Ishikawa (cell line): ENCODE measurements around the gene SLC7A1.

Experiments
- CEBPB ChIP-seq: IDR thresholded peaks from 2 replicates; pipeline ENCODE4 v1.6.1; 2012
- CREB1 ChIP-seq: IDR thresholded peaks from 2 replicates; pipeline ENCODE4 v1.6.1; 2012; ENCODE audit warnings: low read depth
- EGR1 ChIP-seq: IDR thresholded peaks from 2 replicates; pipeline ENCODE4 v1.6.1; 2012
- EP300 ChIP-seq: IDR thresholded peaks from 2 replicates; pipeline ENCODE4 v1.6.1; 2012; ENCODE audit warnings: borderline replicate concordance
- FOXM1 ChIP-seq: IDR thresholded peaks from 2 replicates; pipeline ENCODE4 v1.6.1; 2012; ENCODE audit warnings: low read depth, borderline replicate concordance
- NFIC ChIP-seq: IDR thresholded peaks from 2 replicates; pipeline ENCODE4 v1.6.1; 2012
- RAD21 ChIP-seq: IDR thresholded peaks from 2 replicates; pipeline ENCODE4 v1.6.1; 2012; ENCODE audit warnings: low read depth
- TAF1 ChIP-seq: IDR thresholded peaks from 2 replicates; pipeline ENCODE4 v1.6.1; 2012; ENCODE audit warnings: low read depth, mild to moderate bottlenecking
- TCF12 ChIP-seq: IDR thresholded peaks from 2 replicates; pipeline ENCODE4 v1.6.1; 2012; ENCODE audit warnings: low read depth
- TEAD4 ChIP-seq: IDR thresholded peaks from 2 replicates; pipeline ENCODE4 v1.6.1; 2012
- YY1 ChIP-seq: IDR thresholded peaks from 2 replicates; pipeline ENCODE4 v1.6.1; 2012; ENCODE audit warnings: low read depth
- ZBTB7A ChIP-seq: IDR thresholded peaks from 2 replicates; pipeline ENCODE4 v1.6.1; 2012; ENCODE audit warnings: low read depth
- TF ChIP-seq, protein P1 (sequence below): IDR thresholded peaks from 2 replicates; pipeline ENCODE4 v1.6.1; 2012
- TF ChIP-seq, protein P2 (sequence below): IDR thresholded peaks from 2 replicates; pipeline ENCODE4 v1.6.1; 2012
- TF ChIP-seq, protein P3 (sequence below): IDR thresholded peaks from 2 replicates; pipeline ENCODE4 v1.6.1; 2012; ENCODE audit warnings: low read depth, mild to moderate bottlenecking

Gene SLC7A1

DNA sequence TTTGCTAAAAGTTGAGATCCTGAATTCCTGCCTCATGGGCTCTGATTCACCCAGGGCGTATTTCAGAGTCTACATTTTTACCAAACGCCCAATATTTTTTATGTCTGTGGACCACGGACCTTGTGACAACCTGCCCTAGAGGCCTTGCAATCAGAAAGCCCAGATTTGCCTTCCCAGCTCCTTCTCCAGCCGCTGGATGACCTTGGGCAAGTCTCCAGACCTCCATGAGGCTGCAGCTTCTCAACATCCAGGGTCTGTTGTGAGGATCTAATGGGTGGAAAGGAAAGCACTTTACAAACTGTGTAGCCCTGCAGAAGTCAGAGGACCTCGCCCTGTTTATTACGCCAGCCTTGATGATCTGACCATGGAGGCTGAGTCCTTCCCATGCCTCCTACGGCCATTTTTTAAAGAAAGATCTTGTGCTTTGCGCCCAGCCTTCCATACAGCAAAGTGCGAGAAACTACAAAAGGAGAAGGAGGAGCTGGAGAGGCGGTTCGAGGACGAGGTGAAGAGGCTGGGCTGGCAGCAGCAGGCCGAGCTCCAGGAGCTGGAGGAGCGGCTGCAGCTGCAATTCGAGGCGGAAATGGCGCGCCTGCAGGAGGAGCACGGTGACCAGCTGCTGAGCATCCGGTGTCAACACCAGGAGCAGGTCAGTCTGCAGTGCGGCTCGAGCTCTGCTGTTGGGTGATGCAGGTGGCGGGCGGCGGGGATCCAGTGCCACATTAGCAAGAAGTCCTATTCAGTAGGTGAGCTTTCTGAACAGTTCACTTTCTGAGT lies 115.6 kb downstream of the SLC7A1 start:
- TF ChIP-seq, protein P1, sequence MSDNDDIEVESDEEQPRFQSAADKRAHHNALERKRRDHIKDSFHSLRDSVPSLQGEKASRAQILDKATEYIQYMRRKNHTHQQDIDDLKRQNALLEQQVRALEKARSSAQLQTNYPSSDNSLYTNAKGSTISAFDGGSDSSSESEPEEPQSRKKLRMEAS: no peak
- no peak for TF ChIP-seq NFIC
- no peak for TF ChIP-seq CREB1
- no peak for TF ChIP-seq TEAD4
- TF ChIP-seq, protein P2, sequence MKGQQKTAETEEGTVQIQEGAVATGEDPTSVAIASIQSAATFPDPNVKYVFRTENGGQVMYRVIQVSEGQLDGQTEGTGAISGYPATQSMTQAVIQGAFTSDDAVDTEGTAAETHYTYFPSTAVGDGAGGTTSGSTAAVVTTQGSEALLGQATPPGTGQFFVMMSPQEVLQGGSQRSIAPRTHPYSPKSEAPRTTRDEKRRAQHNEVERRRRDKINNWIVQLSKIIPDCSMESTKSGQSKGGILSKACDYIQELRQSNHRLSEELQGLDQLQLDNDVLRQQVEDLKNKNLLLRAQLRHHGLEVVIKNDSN: no peak
- TF ChIP-seq CEBPB: no peak
- TF ChIP-seq EP300: no peak
- no peak for TF ChIP-seq FOXM1
- TF ChIP-seq, protein P3, sequence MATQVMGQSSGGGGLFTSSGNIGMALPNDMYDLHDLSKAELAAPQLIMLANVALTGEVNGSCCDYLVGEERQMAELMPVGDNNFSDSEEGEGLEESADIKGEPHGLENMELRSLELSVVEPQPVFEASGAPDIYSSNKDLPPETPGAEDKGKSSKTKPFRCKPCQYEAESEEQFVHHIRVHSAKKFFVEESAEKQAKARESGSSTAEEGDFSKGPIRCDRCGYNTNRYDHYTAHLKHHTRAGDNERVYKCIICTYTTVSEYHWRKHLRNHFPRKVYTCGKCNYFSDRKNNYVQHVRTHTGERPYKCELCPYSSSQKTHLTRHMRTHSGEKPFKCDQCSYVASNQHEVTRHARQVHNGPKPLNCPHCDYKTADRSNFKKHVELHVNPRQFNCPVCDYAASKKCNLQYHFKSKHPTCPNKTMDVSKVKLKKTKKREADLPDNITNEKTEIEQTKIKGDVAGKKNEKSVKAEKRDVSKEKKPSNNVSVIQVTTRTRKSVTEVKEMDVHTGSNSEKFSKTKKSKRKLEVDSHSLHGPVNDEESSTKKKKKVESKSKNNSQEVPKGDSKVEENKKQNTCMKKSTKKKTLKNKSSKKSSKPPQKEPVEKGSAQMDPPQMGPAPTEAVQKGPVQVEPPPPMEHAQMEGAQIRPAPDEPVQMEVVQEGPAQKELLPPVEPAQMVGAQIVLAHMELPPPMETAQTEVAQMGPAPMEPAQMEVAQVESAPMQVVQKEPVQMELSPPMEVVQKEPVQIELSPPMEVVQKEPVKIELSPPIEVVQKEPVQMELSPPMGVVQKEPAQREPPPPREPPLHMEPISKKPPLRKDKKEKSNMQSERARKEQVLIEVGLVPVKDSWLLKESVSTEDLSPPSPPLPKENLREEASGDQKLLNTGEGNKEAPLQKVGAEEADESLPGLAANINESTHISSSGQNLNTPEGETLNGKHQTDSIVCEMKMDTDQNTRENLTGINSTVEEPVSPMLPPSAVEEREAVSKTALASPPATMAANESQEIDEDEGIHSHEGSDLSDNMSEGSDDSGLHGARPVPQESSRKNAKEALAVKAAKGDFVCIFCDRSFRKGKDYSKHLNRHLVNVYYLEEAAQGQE: no peak
- no peak for TF ChIP-seq RAD21

DNA sequence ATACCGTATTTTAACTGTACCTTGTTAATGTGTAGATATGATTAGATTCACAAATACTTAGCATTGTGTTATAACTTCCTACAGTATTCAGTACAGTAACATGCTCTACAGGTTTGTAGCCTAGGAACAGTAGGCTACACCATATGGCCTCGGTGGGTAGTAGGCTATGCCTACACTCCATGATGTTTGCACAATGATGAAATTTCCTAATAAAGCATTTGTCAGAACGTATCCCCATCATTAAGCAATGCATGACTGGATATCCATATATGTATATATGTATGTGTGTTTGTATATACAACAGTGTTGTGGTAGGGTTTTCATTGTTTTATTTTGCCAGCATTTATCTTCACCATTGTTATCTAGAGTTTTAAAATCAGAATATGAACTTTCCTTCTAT lies 119.4 kb downstream of the SLC7A1 start:
- no peak for TF ChIP-seq TAF1
- TF ChIP-seq CREB1: no peak
- TF ChIP-seq, protein P1: no peak
- no peak for TF ChIP-seq YY1
- TF ChIP-seq, protein P3: no peak
- no peak for TF ChIP-seq TEAD4
- no peak for TF ChIP-seq RAD21

DNA sequence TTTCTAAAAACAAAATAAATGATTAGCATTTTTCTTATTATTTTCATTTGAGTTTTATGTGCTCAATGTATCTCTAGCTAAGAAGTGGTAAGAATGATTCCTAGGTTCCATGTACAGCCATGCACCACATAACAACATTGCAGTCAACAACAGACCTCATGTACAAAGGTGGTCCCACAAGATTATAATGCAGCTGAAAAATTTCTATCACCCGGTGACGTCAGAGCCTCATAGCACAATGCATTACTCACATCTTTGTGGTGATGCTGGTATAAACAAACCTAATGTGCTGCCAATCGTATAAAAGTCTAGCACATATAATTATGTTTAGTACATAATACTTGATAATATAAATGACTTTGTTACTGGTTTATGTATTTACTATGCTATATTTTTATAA lies 120.5 kb downstream of the SLC7A1 start:
- TF ChIP-seq, protein P1: no peak
- TF ChIP-seq YY1 (no peak), CEBPB (no peak), EGR1 (no peak), EP300 (no peak), ZBTB7A (no peak), FOXM1 (no peak), RAD21 (no peak)
- TF ChIP-seq, protein P3: no peak

DNA sequence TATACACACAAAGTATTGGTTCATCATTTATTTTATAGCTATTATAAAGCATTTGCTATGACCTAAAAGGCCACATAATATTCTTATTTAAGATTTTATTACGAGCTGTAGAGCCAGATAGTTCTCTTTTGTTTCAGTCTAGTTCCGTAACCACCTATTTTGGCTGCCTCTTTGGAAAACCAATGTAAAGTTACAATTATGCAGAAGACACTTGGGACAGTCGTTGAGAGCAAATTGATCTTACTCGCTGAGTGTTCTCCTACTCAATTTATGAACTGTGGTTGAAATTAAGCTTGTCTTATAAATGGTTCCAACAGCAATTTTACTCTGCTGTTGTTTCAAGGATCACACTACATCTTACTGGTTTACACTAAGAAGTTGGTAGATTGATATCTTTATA lies 122.3 kb downstream of the SLC7A1 start:
- no peak for TF ChIP-seq CREB1
- TF ChIP-seq, protein P2: no peak
- TF ChIP-seq NFIC: no peak
- TF ChIP-seq FOXM1: no peak
- TF ChIP-seq, protein P3: no peak
- TF ChIP-seq EP300: no peak
- TF ChIP-seq EGR1: no peak
- no peak for TF ChIP-seq TEAD4
- TF ChIP-seq TCF12: no peak
- no peak for TF ChIP-seq ZBTB7A
- TF ChIP-seq RAD21: no peak
- no peak for TF ChIP-seq CEBPB
- TF ChIP-seq TAF1: no peak
- no peak for TF ChIP-seq YY1
- TF ChIP-seq, protein P1: no peak
